HepG2 (cell line): ENCODE measurements around the gene SEBOX. TPM values are rescaled to one million over a fixed set of nuclear protein-coding genes. Genes with fewer than 3 reads are reported as not detected.

Source experiments
- ATAC-seq: fragments of 200-7000 bp; cut with Tn5 transposase; 3 replicates; pipeline ENCODE4 v1.9.1; 2020; ENCODE audit warnings: mild to moderate bottlenecking, moderate library complexity
- BruUV-seq: library from RNA; stranded (reverse); fragments of 400-500 nt; replicated peaks from 2 replicates; lab custom pipeline; 2021; lab: Mats Ljungman, UMichigan
- CTCF ChIA-PET: fragments of 300-600 bp; formaldehyde crosslinking; extraction: SDS; loops from one replicate; lab custom pipeline; 2021; ENCODE audit warnings: low total read pairs, inconsistent platforms, low intra/inter-chr PET ratio; lab: Yijun Ruan, JAX
- POLR2A ChIA-PET: fragments of 350-600 bp; sonication (Branson Sonifier 250); formaldehyde crosslinking; loops from one replicate; lab custom pipeline; 2020; ENCODE audit warnings: antibody characterized with exemption, inconsistent platforms; lab: Yijun Ruan, JAX
- DNase-seq: peaks from one replicate; pipeline ENCODE4 v3.0.0-alpha.2; 2015; ENCODE audit warnings: low spot score
- FAIRE-seq: peaks from 3 replicates; lab custom pipeline; 2011; peaks lifted over from hg19 to GRCh38; lab: Jason Lieb, UNC
- H2AFZ ChIP-seq: one replicate; pipeline ENCODE4 v1.6.1; 2011; ENCODE audit warnings: low read length, inconsistent platforms
- H3K27ac ChIP-seq: fragments of 300-600 bp; 3 replicates; pipeline ENCODE4 v1.8.0; 2011; ENCODE audit warnings: mixed run types, mild to moderate bottlenecking, mixed read lengths, low read length, inconsistent platforms; ENCODE audit not compliant: insufficient read depth; ENCODE audit errors: extremely low read length
- H3K27me3 ChIP-seq, 2 experiments: fragments of 200-600 bp in 1 of 2; 2 replicates in 1 of 2; 3 replicates in 1 of 2; pipeline versions ENCODE4 v1.6.0 to v1.8.0; 2011; ENCODE audit warnings: low read length in 2 of 2, mild to moderate bottlenecking in 2 of 2, moderate library complexity in 2 of 2, inconsistent platforms in 1 of 2; ENCODE audit not compliant: insufficient read depth in 2 of 2, control insufficient read depth in 1 of 2
- H3K36me3 ChIP-seq, 2 experiments: fragments of 200-600 bp in 1 of 2; replicated peaks in 1 of 2; 2 replicates in 1 of 2; 3 replicates in 1 of 2; pipeline versions ENCODE4 v1.5.1 to v1.8.0; 2011; ENCODE audit warnings: low read length in 2 of 2, inconsistent platforms in 1 of 2; ENCODE audit not compliant: insufficient read depth in 2 of 2, control insufficient read depth in 1 of 2
- H3K4me1 ChIP-seq: 2 replicates; pipeline ENCODE4 v1.5.1; 2012; ENCODE audit warnings: low read length, inconsistent platforms; ENCODE audit not compliant: insufficient read depth
- H3K4me2 ChIP-seq: 2 replicates; pipeline ENCODE4 v1.6.0; 2011; ENCODE audit warnings: low read depth, low read length, inconsistent platforms
- H3K4me3 ChIP-seq, 3 experiments: fragments of 200-600 bp in 1 of 3; sonication (generic), shearing (Covaris generic) in 1 of 3; replicated peaks in 1 of 3; 2 replicates each; pipeline ENCODE4 v1.5.1; 2011 to 2016; ENCODE audit warnings: low read length in 3 of 3, inconsistent platforms in 2 of 3, low read depth in 2 of 3, mild to moderate bottlenecking in 2 of 3, control low read depth in 1 of 3, mixed read lengths in 1 of 3; ENCODE audit not compliant: insufficient read depth in 1 of 3
- H3K79me2 ChIP-seq: one replicate; pipeline ENCODE4 v1.6.1; 2011; ENCODE audit warnings: low read length, inconsistent platforms; ENCODE audit not compliant: insufficient read depth
- H3K9ac ChIP-seq: 2 replicates; pipeline ENCODE4 v1.6.0; 2011; ENCODE audit warnings: mild to moderate bottlenecking, low read depth, low read length, inconsistent platforms; ENCODE audit not compliant: insufficient read depth
- H3K9me3 ChIP-seq: 2 replicates; pipeline ENCODE4 v1.5.1; 2012; ENCODE audit warnings: mild to moderate bottlenecking, low read length
- H4K20me1 ChIP-seq: 2 replicates; pipeline ENCODE4 v1.6.0; 2011; ENCODE audit warnings: inconsistent platforms, mild to moderate bottlenecking, low read length, moderate library complexity; ENCODE audit not compliant: insufficient read depth
- CBFB ChIP-seq: sonication (generic); formaldehyde crosslinking; IDR thresholded peaks from 2 replicates; pipeline ENCODE4 v1.4.0; 2020; ENCODE audit warnings: missing genetic modification reagents
- FOXJ3 ChIP-seq: sonication (generic); formaldehyde crosslinking; IDR thresholded peaks from 2 replicates; pipeline ENCODE4 v1.4.0; 2020; ENCODE audit warnings: missing genetic modification reagents, mild to moderate bottlenecking, borderline replicate concordance
- NFYB ChIP-seq: sonication (generic); formaldehyde crosslinking; IDR thresholded peaks from 2 replicates; pipeline ENCODE4 v1.4.0; 2020; ENCODE audit warnings: missing genetic modification reagents
- POGZ ChIP-seq: sonication (generic); formaldehyde crosslinking; IDR thresholded peaks from 2 replicates; pipeline ENCODE4 v1.4.0; 2020; ENCODE audit warnings: mild to moderate bottlenecking, missing genetic modification reagents
- RELA ChIP-seq: sonication (generic); formaldehyde crosslinking; IDR thresholded peaks from 2 replicates; pipeline ENCODE4 v1.4.0; 2020; ENCODE audit warnings: missing genetic modification reagents
- SRF ChIP-seq: IDR thresholded peaks from 2 replicates; pipeline ENCODE4 v1.6.1; 2011; ENCODE audit warnings: mild to moderate bottlenecking, low read depth, low read length, moderate library complexity
- ZNF160 ChIP-seq: sonication (generic); formaldehyde crosslinking; IDR thresholded peaks from 2 replicates; pipeline ENCODE4 v1.8.0; 2022; ENCODE audit warnings: mild to moderate bottlenecking, inconsistent platforms, missing genetic modification reagents
- whole genome bisulfite sequencing: methylation state at CpG from one replicate; pipeline ENCODE4 v1.1.6; 2017; ENCODE audit warnings: low lambda C conversion rate; 5-methylcytosine and 5-hydroxymethylcytosine counted together
- in situ Hi-C: cut with HindIII; loops from 2 replicates; pipeline ENCODE4 v1.10.0; 2017; ENCODE audit warnings: low pct_unique_long_range_greater_than_20kb; ENCODE audit not compliant: extremely low pct_ligation_motif_present
- intact Hi-C: fragments of 100-400 bp; cut with micrococcal nuclease; formaldehyde crosslinking; loops from one replicate; pipeline ENCODE4 v1.10.0; 2022; ENCODE audit not compliant: unreplicated experiment
- polyA plus RNA-seq, 8 experiments: library from polyadenylated mRNA; depleted of rRNA in 3 of 8; stranded (reverse) in 7 of 8; unstranded in 1 of 8; fragments of >200 nt; fragmentation: Illumina TruSeq in 4 of 8; extraction: Trizol in 4 of 8; gene quantifications; 2 replicates each; pipeline versions ENCODE4 v1.2.1 to v1.2.3, GENCODE V29; 2011 to 2016; ENCODE audit warnings: low read depth in 4 of 8, missing spikeins in 1 of 8, mixed read lengths in 1 of 8; ENCODE audit not compliant: insufficient read depth in 1 of 8
- total RNA-seq, 5 experiments: library from RNA; depleted of rRNA; stranded (reverse); fragments of >200 nt; fragmentation: Illumina TruSeq; extraction: Trizol; gene quantifications; 2 replicates each; pipeline ENCODE4 v1.2.3, GENCODE V29; 2016; ENCODE audit warnings: low read depth in 1 of 5
- TF ChIP-seq, protein P1 (sequence below): sonication (generic); formaldehyde crosslinking; IDR thresholded peaks from 2 replicates; pipeline ENCODE4 v1.4.0; 2020; ENCODE audit warnings: missing genetic modification reagents
- TF ChIP-seq, protein P2 (sequence below): sonication (generic); formaldehyde crosslinking; IDR thresholded peaks from 2 replicates; pipeline ENCODE4 v1.4.0; 2020; ENCODE audit warnings: missing genetic modification reagents, borderline replicate concordance
- TF ChIP-seq, protein P3 (sequence below): sonication (generic); formaldehyde crosslinking; IDR thresholded peaks from 2 replicates; pipeline ENCODE4 v1.5.1; 2020; ENCODE audit warnings: mild to moderate bottlenecking, missing genetic modification reagents, borderline replicate concordance
- TF ChIP-seq, protein P4 (sequence below): sonication (generic); formaldehyde crosslinking; IDR thresholded peaks from 2 replicates; pipeline ENCODE4 v1.8.1; 2022; ENCODE audit warnings: mild to moderate bottlenecking, missing genetic modification reagents

SEBOX gene
- total and polyA plus RNA-seq, 2 of the 13 experiments (the other 11 are each of a cell fraction or from before 2014, with no cell fraction given) = not detected

DNA sequence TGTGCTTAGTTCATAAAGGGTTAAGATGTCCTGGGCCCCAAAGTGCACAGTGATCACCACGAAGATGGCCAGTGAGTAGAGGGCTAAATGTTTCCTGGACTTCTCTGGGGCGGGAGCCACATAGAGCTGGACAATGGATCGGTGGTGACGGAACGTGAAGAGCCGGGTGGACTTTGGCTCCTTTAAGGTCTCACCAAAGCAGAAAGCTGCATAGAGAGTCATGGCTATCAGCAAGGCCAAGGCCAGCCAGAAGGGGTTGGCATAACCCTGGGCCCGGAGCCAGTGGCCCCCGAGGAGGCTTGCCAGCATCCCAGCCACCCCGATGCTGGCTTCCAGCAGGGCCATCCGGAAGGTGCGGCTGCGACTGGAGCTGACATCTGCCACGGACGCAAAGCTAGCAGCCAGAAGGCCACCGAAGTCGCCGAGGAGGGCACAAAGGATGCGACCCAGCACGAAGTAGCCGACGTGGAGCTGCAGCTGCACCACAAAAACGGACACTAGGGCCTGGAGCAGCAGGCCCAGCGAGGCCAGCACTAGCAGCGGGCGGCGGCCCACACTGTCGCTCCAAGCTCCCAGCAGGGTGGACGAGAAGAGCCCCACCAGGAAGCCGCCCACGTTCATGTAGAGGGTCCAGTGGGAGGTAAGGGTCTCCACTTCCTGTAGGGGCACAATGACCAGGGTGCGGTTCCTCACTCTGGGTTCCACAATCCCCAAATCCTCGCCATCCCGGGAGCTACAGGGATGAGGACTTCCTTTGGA lies 40.0 kb upstream of the SEBOX start:
- ATAC-seq (peak; percentile 89), DNase-seq (peak; percentile 84), FAIRE-seq (peak; percentile 93)
- Histone ChIP-seq H3K9me3 (no peaks in the 10 kb centered on the region), H3K36me3 (peaks cover 9 to 33% of the 10 kb centered on the region in 2 experiments), H2AFZ (no peak overlapping the region), H3K27ac (peak overlapping the region; percentile 67), H3K4me1 (peaks cover 27% of the 10 kb centered on the region), H3K79me2 (peaks cover 13% of the 10 kb centered on the region), H3K27me3 (no peaks in the 10 kb centered on the region; a peak in 1 of 5 replicates), H3K4me3 (peak overlapping the region; percentile 68 to 84 (median 76)), H4K20me1 (no peaks in the 10 kb centered on the region), H3K4me2 (peak overlapping the region; percentile 97), H3K9ac (peak overlapping the region; percentile 79)
- BruUV-seq = TSS peak; percentile 52
- intact Hi-C loops (no loop called here), in situ Hi-C loops (no loop called here)
- ChIA-PET CTCF (interaction anchor here (1.3 kb wide), 1 partner anchor 12 kb away, joined by 4 read pairs; no protein-coding TSS in a partner anchor), POLR2A (interaction anchor here (0.8 to 3.4 kb wide), 14 partner anchors 9 to 240 kb away, joined by 3 to 122 read pairs (median 13); partner anchors contain the start of genes BLTP2, IFT20, POLDIP2 and SARM1)
- 4% methylated on average over 9 of the region's 33 CpGs for WGBS
- TF ChIP-seq, protein P1, sequence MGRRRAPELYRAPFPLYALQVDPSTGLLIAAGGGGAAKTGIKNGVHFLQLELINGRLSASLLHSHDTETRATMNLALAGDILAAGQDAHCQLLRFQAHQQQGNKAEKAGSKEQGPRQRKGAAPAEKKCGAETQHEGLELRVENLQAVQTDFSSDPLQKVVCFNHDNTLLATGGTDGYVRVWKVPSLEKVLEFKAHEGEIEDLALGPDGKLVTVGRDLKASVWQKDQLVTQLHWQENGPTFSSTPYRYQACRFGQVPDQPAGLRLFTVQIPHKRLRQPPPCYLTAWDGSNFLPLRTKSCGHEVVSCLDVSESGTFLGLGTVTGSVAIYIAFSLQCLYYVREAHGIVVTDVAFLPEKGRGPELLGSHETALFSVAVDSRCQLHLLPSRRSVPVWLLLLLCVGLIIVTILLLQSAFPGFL (CRISPR knock-in tag) = no peak
- TF ChIP-seq RELA (CRISPR knock-in tag) = no peak
- no peak for TF ChIP-seq CBFB (CRISPR knock-in tag)
- TF ChIP-seq FOXJ3 = peak; percentile 42; the same call in 1 of the 2 replicates
- TF ChIP-seq NFYB (CRISPR knock-in tag) = no peak
- TF ChIP-seq, protein P2, sequence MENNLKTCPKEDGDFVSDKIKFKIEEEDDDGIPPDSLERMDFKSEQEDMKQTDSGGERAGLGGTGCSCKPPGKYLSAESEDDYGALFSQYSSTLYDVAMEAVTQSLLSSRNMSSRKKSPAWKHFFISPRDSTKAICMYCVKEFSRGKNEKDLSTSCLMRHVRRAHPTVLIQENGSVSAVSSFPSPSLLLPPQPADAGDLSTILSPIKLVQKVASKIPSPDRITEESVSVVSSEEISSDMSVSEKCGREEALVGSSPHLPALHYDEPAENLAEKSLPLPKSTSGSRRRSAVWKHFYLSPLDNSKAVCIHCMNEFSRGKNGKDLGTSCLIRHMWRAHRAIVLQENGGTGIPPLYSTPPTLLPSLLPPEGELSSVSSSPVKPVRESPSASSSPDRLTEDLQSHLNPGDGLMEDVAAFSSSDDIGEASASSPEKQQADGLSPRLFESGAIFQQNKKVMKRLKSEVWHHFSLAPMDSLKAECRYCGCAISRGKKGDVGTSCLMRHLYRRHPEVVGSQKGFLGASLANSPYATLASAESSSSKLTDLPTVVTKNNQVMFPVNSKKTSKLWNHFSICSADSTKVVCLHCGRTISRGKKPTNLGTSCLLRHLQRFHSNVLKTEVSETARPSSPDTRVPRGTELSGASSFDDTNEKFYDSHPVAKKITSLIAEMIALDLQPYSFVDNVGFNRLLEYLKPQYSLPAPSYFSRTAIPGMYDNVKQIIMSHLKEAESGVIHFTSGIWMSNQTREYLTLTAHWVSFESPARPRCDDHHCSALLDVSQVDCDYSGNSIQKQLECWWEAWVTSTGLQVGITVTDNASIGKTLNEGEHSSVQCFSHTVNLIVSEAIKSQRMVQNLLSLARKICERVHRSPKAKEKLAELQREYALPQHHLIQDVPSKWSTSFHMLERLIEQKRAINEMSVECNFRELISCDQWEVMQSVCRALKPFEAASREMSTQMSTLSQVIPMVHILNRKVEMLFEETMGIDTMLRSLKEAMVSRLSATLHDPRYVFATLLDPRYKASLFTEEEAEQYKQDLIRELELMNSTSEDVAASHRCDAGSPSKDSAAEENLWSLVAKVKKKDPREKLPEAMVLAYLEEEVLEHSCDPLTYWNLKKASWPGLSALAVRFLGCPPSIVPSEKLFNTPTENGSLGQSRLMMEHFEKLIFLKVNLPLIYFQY (CRISPR knock-in tag) = no peak
- TF ChIP-seq POGZ = no peak
- TF ChIP-seq, protein P3, sequence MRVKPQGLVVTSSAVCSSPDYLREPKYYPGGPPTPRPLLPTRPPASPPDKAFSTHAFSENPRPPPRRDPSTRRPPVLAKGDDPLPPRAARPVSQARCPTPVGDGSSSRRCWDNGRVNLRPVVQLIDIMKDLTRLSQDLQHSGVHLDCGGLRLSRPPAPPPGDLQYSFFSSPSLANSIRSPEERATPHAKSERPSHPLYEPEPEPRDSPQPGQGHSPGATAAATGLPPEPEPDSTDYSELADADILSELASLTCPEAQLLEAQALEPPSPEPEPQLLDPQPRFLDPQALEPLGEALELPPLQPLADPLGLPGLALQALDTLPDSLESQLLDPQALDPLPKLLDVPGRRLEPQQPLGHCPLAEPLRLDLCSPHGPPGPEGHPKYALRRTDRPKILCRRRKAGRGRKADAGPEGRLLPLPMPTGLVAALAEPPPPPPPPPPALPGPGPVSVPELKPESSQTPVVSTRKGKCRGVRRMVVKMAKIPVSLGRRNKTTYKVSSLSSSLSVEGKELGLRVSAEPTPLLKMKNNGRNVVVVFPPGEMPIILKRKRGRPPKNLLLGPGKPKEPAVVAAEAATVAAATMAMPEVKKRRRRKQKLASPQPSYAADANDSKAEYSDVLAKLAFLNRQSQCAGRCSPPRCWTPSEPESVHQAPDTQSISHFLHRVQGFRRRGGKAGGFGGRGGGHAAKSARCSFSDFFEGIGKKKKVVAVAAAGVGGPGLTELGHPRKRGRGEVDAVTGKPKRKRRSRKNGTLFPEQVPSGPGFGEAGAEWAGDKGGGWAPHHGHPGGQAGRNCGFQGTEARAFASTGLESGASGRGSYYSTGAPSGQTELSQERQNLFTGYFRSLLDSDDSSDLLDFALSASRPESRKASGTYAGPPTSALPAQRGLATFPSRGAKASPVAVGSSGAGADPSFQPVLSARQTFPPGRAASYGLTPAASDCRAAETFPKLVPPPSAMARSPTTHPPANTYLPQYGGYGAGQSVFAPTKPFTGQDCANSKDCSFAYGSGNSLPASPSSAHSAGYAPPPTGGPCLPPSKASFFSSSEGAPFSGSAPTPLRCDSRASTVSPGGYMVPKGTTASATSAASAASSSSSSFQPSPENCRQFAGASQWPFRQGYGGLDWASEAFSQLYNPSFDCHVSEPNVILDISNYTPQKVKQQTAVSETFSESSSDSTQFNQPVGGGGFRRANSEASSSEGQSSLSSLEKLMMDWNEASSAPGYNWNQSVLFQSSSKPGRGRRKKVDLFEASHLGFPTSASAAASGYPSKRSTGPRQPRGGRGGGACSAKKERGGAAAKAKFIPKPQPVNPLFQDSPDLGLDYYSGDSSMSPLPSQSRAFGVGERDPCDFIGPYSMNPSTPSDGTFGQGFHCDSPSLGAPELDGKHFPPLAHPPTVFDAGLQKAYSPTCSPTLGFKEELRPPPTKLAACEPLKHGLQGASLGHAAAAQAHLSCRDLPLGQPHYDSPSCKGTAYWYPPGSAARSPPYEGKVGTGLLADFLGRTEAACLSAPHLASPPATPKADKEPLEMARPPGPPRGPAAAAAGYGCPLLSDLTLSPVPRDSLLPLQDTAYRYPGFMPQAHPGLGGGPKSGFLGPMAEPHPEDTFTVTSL (CRISPR knock-in tag) = no peak
- TF ChIP-seq SRF = no peak
- TF ChIP-seq ZNF160 (CRISPR knock-in tag) = no peak
- TF ChIP-seq, protein P4, sequence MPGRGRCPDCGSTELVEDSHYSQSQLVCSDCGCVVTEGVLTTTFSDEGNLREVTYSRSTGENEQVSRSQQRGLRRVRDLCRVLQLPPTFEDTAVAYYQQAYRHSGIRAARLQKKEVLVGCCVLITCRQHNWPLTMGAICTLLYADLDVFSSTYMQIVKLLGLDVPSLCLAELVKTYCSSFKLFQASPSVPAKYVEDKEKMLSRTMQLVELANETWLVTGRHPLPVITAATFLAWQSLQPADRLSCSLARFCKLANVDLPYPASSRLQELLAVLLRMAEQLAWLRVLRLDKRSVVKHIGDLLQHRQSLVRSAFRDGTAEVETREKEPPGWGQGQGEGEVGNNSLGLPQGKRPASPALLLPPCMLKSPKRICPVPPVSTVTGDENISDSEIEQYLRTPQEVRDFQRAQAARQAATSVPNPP (CRISPR knock-in tag) = no peak
